Measurements from ENCODE around the gene PPM1A.

The PPM1A gene

GRCh38 chr14:60266021-60266937, 17.3 kb downstream of the PPM1A start:
- H3K4me1 Mint-ChIP-seq: peaks cover 25% of the 10 kb centered on the region
- no peak overlapping the region for H3K27ac Mint-ChIP-seq
- peaks cover 17% of the 10 kb centered on the region for H3K9me3 Mint-ChIP-seq
- no peak overlapping the region for H3K4me3 Mint-ChIP-seq
- no peak for ATAC-seq
- H3K36me3 Mint-ChIP-seq (ENCODE audit: low read depth): peaks cover 30% of the 10 kb centered on the region
- no peak for DNase-seq
- no peaks in the 10 kb centered on the region for H3K27me3 Mint-ChIP-seq

GRCh38 chr14:60272177-60272576, 23.2 kb downstream of the PPM1A start:
- Mint-ChIP-seq H3K27ac (no peak overlapping the region), H3K27me3 (no peaks in the 10 kb centered on the region), H3K4me1 (peaks cover 56% of the 10 kb centered on the region), H3K9me3 (no peaks in the 10 kb centered on the region), H3K36me3 (ENCODE audit: low read depth) (peaks cover 13% of the 10 kb centered on the region), H3K4me3 (no peak overlapping the region)
- no peak for DNase-seq
- ATAC-seq: no peak

- ATAC-seq: no peak
- H3K27ac Mint-ChIP-seq: no peak overlapping the region
Observed at GRCh38 chr14:60273956-60274355, 24.9 kb downstream of the PPM1A start.

GRCh38 chr14:60274448-60274847, 25.4 kb downstream of the PPM1A start:
- H3K36me3 Mint-ChIP-seq (ENCODE audit: low read depth): peaks cover 23% of the 10 kb centered on the region
- H3K27ac Mint-ChIP-seq: no peak overlapping the region
- H3K9me3 Mint-ChIP-seq: no peaks in the 10 kb centered on the region
- peaks cover 61% of the 10 kb centered on the region for H3K4me1 Mint-ChIP-seq
- ATAC-seq (no peak), DNase-seq (no peak)
- H3K27me3 Mint-ChIP-seq: no peaks in the 10 kb centered on the region
- H3K4me3 Mint-ChIP-seq: no peak overlapping the region

More at GRCh38 chr14:60273956-60274355, 24.9 kb downstream of the PPM1A start:
- Mint-ChIP-seq H3K4me3 (no peak overlapping the region), H3K4me1 (peaks cover 59% of the 10 kb centered on the region), H3K27me3 (no peaks in the 10 kb centered on the region), H3K9me3 (no peaks in the 10 kb centered on the region), H3K36me3 (ENCODE audit: low read depth) (peaks cover 21% of the 10 kb centered on the region)
- DNase-seq: no peak

GRCh38 chr14:60275932-60276331, 26.9 kb downstream of the PPM1A start:
- H3K9me3 Mint-ChIP-seq: no peaks in the 10 kb centered on the region
- peaks cover 59% of the 10 kb centered on the region for H3K4me1 Mint-ChIP-seq

GRCh38 chr14:60276347-60276746, 27.3 kb downstream of the PPM1A start:
- H3K27me3 Mint-ChIP-seq: no peaks in the 10 kb centered on the region
- peaks cover 12% of the 10 kb centered on the region for H3K36me3 Mint-ChIP-seq (ENCODE audit: low read depth)
- H3K4me3 Mint-ChIP-seq: no peak overlapping the region
- no peaks in the 10 kb centered on the region for H3K9me3 Mint-ChIP-seq
- ATAC-seq (no peak), DNase-seq (no peak)
- H3K27ac Mint-ChIP-seq: no peak overlapping the region
- H3K4me1 Mint-ChIP-seq: peaks cover 55% of the 10 kb centered on the region

More at GRCh38 chr14:60275932-60276331, 26.9 kb downstream of the PPM1A start:
- ATAC-seq (no peak), DNase-seq (no peak)
- peaks cover 15% of the 10 kb centered on the region for H3K36me3 Mint-ChIP-seq (ENCODE audit: low read depth)
- no peak overlapping the region for H3K27ac Mint-ChIP-seq
- H3K4me3 Mint-ChIP-seq: no peak overlapping the region
- H3K27me3 Mint-ChIP-seq: no peaks in the 10 kb centered on the region

- Mint-ChIP-seq H3K4me3 (no peak overlapping the region), H3K27ac (no peak overlapping the region), H3K36me3 (ENCODE audit: low read depth) (peaks cover 18% of the 10 kb centered on the region), H3K27me3 (no peaks in the 10 kb centered on the region), H3K9me3 (no peaks in the 10 kb centered on the region), H3K4me1 (peaks cover 46% of the 10 kb centered on the region)
- DNase-seq (no peak), ATAC-seq (no peak)
Observed at GRCh38 chr14:60277605-60278190, 28.7 kb downstream of the PPM1A start.

GRCh38 chr14:60278350-60278749, 29.3 kb downstream of the PPM1A start:
- Mint-ChIP-seq H3K4me3 (no peak overlapping the region), H3K4me1 (peaks cover 46% of the 10 kb centered on the region), H3K27ac (no peak overlapping the region), H3K36me3 (ENCODE audit: low read depth) (peaks cover 23% of the 10 kb centered on the region), H3K27me3 (no peaks in the 10 kb centered on the region), H3K9me3 (no peaks in the 10 kb centered on the region)
- ATAC-seq (no peak), DNase-seq (no peak)

GRCh38 chr14:60287452-60287851, 38.4 kb downstream of the PPM1A start:
- Mint-ChIP-seq H3K4me1 (peaks cover 9% of the 10 kb centered on the region), H3K4me3 (no peak overlapping the region), H3K27ac (no peak overlapping the region), H3K36me3 (ENCODE audit: low read depth) (peaks cover 44% of the 10 kb centered on the region), H3K9me3 (no peaks in the 10 kb centered on the region), H3K27me3 (no peaks in the 10 kb centered on the region)
- no peak for ATAC-seq
- DNase-seq: no peak

- peaks cover 39% of the 10 kb centered on the region for H3K36me3 Mint-ChIP-seq (ENCODE audit: low read depth)
- no peaks in the 10 kb centered on the region for H3K9me3 Mint-ChIP-seq
- no peaks in the 10 kb centered on the region for H3K27me3 Mint-ChIP-seq
- no peak overlapping the region for H3K4me3 Mint-ChIP-seq
- no peak overlapping the region for H3K27ac Mint-ChIP-seq
- H3K4me1 Mint-ChIP-seq: peaks cover 2% of the 10 kb centered on the region
- no peak for DNase-seq
- ATAC-seq: no peak
Observed at GRCh38 chr14:60288279-60288678, 39.3 kb downstream of the PPM1A start.

GRCh38 chr14:60294411-60295069, 45.5 kb downstream of the PPM1A start:
- Mint-ChIP-seq H3K36me3 (ENCODE audit: low read depth) (peaks cover 19% of the 10 kb centered on the region), H3K4me3 (no peak overlapping the region), H3K27me3 (no peaks in the 10 kb centered on the region), H3K27ac (no peak overlapping the region), H3K4me1 (peaks cover 1% of the 10 kb centered on the region), H3K9me3 (no peaks in the 10 kb centered on the region)
- DNase-seq: no peak
- ATAC-seq: no peak

GRCh38 chr14:60300019-60300418, 51.0 kb downstream of the PPM1A start:
- Mint-ChIP-seq H3K36me3 (ENCODE audit: low read depth) (peaks cover 4% of the 10 kb centered on the region), H3K4me3 (no peak overlapping the region), H3K4me1 (no peaks in the 10 kb centered on the region), H3K9me3 (no peaks in the 10 kb centered on the region), H3K27ac (no peak overlapping the region), H3K27me3 (no peaks in the 10 kb centered on the region)
- DNase-seq (no peak), ATAC-seq (no peak)

GRCh38 chr14:60301685-60302084, 52.7 kb downstream of the PPM1A start:
- no peak for DNase-seq
- Mint-ChIP-seq H3K27ac (no peak overlapping the region), H3K9me3 (no peaks in the 10 kb centered on the region), H3K4me3 (no peak overlapping the region), H3K36me3 (ENCODE audit: low read depth) (peaks cover 4% of the 10 kb centered on the region), H3K27me3 (no peaks in the 10 kb centered on the region), H3K4me1 (no peaks in the 10 kb centered on the region)
- no peak for ATAC-seq

GRCh38 chr14:60302663-60303062, 53.6 kb downstream of the PPM1A start:
- Mint-ChIP-seq H3K36me3 (ENCODE audit: low read depth) (peaks cover 4% of the 10 kb centered on the region), H3K27me3 (no peaks in the 10 kb centered on the region), H3K9me3 (no peaks in the 10 kb centered on the region), H3K4me3 (no peak overlapping the region), H3K27ac (no peak overlapping the region), H3K4me1 (no peaks in the 10 kb centered on the region)
- DNase-seq (no peak), ATAC-seq (no peak)

GRCh38 chr14:60303745-60304144, 54.7 kb downstream of the PPM1A start:
- DNase-seq (no peak), ATAC-seq (no peak)
- no peaks in the 10 kb centered on the region for H3K9me3 Mint-ChIP-seq
- H3K36me3 Mint-ChIP-seq (ENCODE audit: low read depth): peaks cover 4% of the 10 kb centered on the region
- H3K4me3 Mint-ChIP-seq: no peak overlapping the region
- no peak overlapping the region for H3K27ac Mint-ChIP-seq
- no peaks in the 10 kb centered on the region for H3K4me1 Mint-ChIP-seq
- H3K27me3 Mint-ChIP-seq: no peaks in the 10 kb centered on the region

Measured in activated naive CD8-positive, alpha-beta T cell treated with anti-CD3 and anti-CD28 coated beads, Interleukin-2, amount 50 U/mL, for 24 hours (primary cell).